Limb (tissue), 2 donors: ENCODE results near the gene GMPPA.

Experiments
- DNase-seq, 2 donors: peaks; one replicate each; pipeline ENCODE4 v3.0.0-alpha.2; 2016; ENCODE audit errors: extremely low spot score in 2 of 2

The GMPPA gene

GRCh38 chr2:219502618-219503017 is 3.9 kb downstream of the GMPPA start:
- no peak for DNase-seq

DNA sequence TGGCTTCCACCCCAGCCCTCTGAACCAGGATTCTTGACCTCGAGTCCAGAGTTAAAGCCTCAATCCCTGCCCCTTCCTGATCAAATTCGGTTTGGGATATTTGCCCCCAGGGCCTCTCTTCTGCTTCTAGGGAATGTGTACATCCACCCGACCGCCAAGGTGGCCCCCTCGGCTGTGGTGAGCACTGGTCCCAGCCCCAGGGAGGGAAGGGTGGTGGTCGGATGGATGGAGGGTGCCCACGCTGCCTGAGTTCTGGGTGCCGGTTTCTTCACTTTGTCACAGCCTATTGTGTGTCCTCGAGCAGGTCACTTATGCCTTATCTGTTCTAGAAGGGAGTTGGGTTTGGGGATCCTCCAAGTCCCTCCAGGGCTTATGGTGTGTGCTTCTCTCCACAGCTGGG is 6.9 kb downstream of the GMPPA start:
- no peak for DNase-seq

- no peak for DNase-seq
Observed at GRCh38 chr2:219506153-219506801, 7.6 kb downstream of the GMPPA start.

GRCh38 chr2:219506802-219507526 is 8.3 kb downstream of the GMPPA start:
- no peak for DNase-seq

DNA sequence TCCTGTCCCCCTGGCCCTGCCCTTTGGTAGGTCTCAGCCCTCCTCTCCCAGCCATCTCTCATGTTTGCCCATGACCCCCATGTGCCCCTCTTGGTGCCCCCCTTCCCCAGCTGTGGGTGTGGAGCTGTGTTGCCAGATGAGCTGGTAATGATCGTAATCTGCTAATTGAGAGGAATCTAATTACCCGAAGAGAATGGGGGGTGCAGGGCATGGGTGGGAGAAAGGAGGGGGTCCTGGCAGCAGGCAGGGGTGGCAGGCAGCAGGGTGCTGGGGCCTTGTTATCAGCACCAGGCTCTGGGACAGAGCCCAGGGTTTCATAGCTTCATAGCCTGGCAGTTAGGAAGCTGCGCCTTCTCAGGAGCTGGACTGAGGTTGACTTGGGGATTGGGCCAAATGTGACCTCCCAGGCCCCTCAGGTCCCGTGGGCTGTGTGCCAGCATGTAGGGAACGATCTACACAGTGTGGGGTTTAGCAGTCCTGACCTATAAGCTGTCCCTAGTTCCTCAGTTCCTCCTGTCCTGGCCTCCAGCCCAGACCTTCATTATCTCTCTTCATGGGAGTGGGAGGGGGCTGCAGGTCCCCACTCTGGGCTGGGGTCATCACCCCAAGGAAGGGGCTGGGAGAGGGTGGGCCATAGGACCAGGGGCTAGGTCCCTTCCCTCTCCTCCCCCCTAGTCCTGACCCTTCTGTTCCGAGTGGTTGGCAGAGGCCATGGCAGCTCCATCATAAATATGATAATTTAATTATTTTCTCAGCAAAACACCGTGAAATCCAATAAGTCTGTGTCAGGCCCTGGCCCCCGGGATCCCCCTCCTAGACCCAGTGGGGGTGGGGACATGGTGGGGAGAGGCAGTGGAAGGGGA is 9.1 kb downstream of the GMPPA start:
- DNase-seq: no peak

DNA sequence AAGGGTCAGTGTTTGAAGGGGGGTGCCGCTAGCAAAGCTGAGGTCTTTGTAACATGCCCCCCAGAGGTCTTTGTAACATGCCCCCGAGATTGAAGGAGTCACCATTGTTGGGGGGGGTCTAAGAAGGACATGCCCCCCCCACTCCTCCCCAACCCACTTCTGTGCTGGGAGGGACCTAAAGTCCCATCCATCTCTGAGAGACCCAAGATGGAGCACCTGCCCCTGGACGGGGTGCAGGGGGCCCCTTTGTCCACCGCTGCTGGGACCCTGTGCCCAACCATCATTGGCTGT is 9.7 kb downstream of the GMPPA start:
- no peak for DNase-seq

DNA sequence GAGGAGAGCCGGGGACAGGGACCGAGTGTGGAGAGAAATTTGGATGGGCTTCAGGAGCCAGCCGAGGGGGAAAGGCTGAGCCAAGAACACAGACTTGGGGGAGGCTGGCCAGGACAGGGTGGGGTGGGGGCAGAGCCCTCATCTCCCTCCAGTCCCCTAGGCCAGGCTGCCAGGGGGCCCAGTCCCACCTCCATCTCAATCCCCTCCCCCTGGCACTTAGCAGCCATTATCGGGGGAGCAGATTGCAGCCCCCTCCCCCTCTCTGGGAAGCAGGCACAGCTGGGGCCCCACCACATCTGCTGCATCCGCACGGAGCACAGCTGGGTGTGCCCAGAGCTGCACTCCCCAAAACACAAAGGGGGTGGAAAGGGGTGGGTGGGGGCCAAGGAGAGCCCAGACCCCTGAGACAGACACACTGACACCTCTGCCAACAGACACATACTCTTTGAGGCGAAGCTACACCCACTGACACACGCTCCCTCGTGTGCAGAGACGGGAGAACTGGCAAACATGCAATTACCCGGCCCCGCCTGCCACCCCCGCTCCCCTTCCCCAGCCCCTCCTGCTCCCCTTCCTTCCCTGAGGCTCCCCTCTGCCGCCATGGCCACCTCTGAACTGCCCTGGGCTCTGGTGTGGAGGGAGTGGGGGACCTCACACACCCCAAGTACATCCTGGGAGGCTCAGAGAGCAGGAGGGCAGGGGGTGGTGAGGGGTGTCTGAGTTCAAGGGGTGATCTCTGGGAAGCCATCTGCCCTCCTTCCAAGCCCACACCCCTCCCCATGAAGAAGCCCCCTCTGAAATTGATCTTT is 10.5 kb downstream of the GMPPA start:
- DNase-seq: peak in 1 of 2 donors; percentile 68

DNA sequence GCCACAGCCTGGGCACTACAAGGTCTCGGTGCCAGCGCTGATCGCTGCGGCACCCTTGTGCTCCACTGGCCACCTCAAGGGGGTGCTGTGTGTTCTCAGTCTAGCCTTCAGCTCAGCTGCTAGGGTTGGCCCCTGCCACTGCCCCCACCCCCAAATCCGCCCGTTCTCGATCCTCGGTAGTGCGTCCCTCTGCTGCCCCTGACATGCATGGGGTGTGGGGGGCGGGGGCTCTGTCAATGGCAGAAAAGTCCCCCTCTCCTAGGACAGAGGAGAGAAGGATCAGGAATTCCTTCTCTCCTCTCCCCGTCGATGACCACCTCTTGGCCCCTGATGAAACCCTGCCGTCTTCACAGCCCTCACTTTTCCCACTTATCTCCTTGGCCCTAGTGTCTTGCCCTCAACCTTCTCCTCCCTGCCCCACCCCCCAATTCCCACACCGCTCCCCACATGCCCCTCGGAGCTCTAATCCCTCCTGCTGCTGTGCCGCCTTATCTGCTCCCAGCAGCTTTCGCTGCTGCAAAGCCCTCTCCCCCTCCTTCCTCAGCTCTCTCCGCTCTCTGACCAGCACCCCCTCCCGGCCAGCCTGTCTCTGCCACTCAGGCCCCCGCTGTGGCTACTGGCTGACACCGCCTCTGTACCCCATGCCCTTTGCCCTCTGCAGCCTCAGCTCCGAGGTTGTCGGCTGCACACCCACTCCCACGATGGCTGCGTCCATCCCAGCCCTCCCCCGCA is 11.3 kb downstream of the GMPPA start:
- DNase-seq: peak in 1 of 2 donors; percentile 75

- no peak for DNase-seq
Observed at GRCh38 chr2:219510512-219511135, 11.9 kb downstream of the GMPPA start.

GRCh38 chr2:219511547-219512325 is 13.0 kb downstream of the GMPPA start:
- DNase-seq: peak in 1 of 2 donors; percentile 72

DNA sequence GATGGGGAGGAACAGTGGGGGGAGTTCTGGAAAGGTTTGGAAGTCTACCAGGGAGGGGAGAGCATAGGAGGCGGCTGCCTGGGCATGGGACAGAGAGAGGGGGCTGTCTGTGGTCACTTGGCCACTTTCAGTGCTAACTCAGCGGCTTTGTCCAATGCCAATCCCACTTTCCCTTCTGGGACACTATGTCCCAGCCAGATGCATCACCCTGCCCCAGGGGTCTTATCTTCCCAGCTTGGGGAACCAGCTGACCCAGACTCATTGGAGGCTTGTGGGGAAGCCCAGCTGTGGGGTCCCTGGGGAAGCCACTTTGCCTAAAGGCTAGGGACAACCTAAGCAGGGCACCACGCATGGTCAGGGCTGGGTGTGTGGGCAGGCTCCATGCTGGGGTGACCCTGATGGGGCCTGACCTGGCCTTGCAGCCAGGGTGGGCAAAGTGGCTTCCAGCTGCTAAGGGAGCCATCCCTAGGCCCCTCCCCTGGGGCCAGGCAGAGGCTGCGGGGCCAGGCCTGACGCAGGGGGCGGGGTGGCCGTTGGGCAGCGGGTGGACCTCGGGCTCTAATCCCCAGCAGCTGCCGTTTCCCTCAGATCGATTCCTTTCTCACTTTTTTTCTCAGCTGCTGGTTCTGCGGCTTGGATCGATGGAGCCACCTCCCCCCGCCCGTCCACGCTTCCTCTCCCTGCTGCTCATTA is 14.0 kb downstream of the GMPPA start:
- DNase-seq: no peak

GRCh38 chr2:219513787-219514186 is 15.1 kb downstream of the GMPPA start:
- DNase-seq: no peak

GRCh38 chr2:219514196-219514761 is 15.6 kb downstream of the GMPPA start, which contains the start of gene ASIC4:
TSS of gene ASIC4 (plus strand) at chr2:219514482. CDS start at chr2:219514725, 243 bp downstream.
- DNase-seq: no peak

DNA sequence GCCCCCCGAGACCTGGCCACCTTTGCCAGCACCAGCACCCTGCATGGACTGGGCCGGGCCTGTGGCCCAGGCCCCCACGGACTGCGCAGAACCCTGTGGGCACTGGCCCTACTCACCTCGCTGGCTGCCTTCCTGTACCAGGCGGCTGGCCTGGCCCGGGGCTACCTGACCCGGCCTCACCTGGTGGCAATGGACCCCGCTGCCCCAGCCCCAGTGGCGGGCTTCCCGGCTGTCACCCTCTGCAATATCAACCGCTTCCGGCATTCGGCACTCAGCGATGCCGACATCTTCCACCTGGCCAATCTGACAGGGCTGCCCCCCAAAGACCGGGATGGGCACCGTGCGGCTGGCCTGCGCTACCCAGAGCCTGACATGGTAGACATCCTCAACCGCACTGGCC is 16.1 kb downstream of the GMPPA start:
- no peak for DNase-seq

DNA sequence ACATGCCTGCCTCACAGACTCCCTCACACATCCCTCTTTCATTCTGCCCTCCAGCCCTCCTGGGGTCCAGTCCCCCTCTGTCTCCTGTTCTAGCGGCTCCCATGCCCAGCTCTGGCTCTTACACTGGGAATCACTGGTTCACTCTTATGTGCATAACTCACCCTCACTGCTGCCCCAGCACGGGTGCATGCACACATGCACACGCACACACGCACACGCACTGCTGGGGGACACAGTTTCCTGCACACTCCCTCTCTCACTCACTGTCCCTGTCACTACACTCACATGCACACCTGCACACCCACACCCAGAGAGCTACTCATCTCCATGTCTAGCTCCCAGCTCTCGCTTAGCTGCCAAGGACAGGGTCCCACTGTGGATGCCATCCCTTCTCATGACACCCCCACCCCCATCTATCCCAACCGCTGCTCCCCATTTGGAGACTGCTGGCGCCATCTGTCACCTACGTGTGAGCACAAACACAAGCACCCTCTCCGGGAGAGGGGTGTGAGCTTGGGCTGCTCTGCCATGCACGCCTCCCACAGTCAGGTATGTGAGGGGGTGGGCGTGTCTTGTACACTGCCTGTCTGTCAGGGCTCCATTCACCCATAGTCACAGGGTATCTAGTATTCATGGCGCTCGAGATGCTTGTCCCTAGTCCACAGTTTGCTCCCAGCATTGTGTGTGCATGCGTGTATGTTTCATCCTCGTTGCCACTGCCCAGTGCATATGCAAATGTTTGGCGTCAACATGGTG is 17.4 kb downstream of the GMPPA start:
- no peak for DNase-seq

- DNase-seq: no peak
Observed at GRCh38 chr2:219516888-219517287, 18.2 kb downstream of the GMPPA start.

DNA sequence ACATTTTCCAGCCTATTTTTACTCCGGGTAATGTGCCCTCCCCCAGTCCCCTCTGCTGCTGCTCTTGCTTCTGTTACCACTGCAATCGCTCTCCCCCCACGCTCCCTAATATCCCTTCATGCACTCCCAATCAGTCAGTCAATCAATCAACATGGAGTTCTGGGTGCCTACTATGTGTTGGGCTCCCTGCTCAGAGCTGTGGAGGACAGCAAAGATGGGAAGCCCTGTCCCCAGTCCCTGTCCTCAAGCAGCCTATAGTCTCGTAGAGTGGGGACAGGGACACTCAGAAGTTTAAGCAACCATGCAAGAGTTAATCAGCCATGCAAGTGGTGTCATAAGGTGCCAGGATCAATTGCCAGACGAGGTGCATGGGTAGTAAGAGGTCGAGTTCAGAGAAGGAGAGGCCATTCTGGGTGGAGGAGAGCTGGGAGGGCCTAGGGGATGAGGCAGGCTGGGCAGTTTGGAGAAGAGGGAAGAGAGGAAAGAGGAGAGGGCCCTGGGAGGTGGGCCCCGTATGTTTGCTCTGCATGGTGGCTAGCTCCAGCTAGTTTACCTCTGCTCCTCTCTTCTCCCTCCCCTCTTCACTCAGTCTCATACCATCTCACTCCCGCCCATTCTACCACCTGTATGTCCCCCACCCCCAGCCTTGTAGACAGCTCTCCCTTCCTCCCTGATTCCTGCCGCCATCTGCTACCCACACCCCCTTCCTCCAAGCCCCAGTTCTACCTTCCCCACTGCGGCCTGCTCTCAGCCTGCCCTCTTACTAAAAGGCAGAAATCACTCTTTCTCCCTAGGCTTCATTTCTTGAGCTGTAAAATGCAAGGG is 19.5 kb downstream of the GMPPA start:
- DNase-seq: no peak
